Colonic mucosa (tissue), 4 donors: ENCODE results near the gene C10orf71. TPM values are rescaled to one million over a fixed set of nuclear protein-coding genes. Genes with fewer than 3 reads are reported as not detected.

ENCODE experiments used
- DNase-seq: peaks from one replicate; pipeline ENCODE4 v3.0.0-alpha.2; 2020
- H3K27ac ChIP-seq: fragments of 200-600 bp; one replicate; pipeline ENCODE4 v1.8.0; 2021
- H3K27me3 ChIP-seq: fragments of 200-600 bp; one replicate; pipeline ENCODE4 v1.8.0; 2021
- H3K36me3 ChIP-seq: fragments of 200-600 bp; one replicate; pipeline ENCODE4 v1.8.0; 2021
- H3K4me1 ChIP-seq: fragments of 200-600 bp; one replicate; pipeline ENCODE4 v1.8.0; 2021; ENCODE audit warnings: mild to moderate bottlenecking
- H3K4me3 ChIP-seq: fragments of 200-600 bp; one replicate; pipeline ENCODE4 v1.8.0; 2021
- H3K9ac ChIP-seq, 2 donors: one replicate each; pipeline ENCODE4 v1.7.0; 2013; ENCODE audit warnings: control low read depth in 2 of 2, low read depth in 2 of 2, low read length in 2 of 2
- H3K9me3 ChIP-seq: fragments of 200-600 bp; one replicate; pipeline ENCODE4 v1.8.0; 2021
- CTCF ChIP-seq: fragments of 200-600 bp; IDR thresholded peaks from one replicate; pipeline ENCODE4 v1.8.0; 2022; ENCODE audit warnings: antibody characterized with exemption, mild to moderate bottlenecking
- intact Hi-C: fragments of 100-400 bp; cut with DNase I; formaldehyde crosslinking; loops from one replicate; pipeline ENCODE4 v1.14.1; 2022
- total RNA-seq, 2 donors: library from RNA; stranded (reverse); fragmentation: NEBNext Ultra II Directional in 1 of 2; extraction: Animal tissue kit (Norgen Biotek cat#: 25700) in 1 of 2; gene quantifications; one replicate each; pipeline ENCODE4 v1.2.1, GENCODE V29; 2021
- donor health status: healthy.
- donor health status: DM: no; HTN: no; CAD: no.
- donor health status: DM: no; HTN: no; CAD: no.

The C10orf71 gene
- total RNA-seq, 2 donors from 2014 or later = not detected

GRCh38 chr10:49320191-49320590 is 21.2 kb downstream of the C10orf71 start:
- Histone ChIP-seq H3K27me3 (no peaks in the 10 kb centered on the region), H3K9me3 (no peaks in the 10 kb centered on the region), H3K27ac (no peak overlapping the region), H3K4me3 (no peak overlapping the region), H3K36me3 (no peaks in the 10 kb centered on the region), H3K9ac (no peak overlapping the region), H3K4me1 (no peaks in the 10 kb centered on the region)
- DNase-seq = no peak
- no peak for TF ChIP-seq CTCF
- intact Hi-C loops = no loop called here

GRCh38 chr10:49321021-49321420 is 22.1 kb downstream of the C10orf71 start:
- intact Hi-C loops = no loop called here
- DNase-seq = no peak
- H3K36me3 ChIP-seq = no peaks in the 10 kb centered on the region
- H3K4me1 ChIP-seq = no peaks in the 10 kb centered on the region
- H3K27me3 ChIP-seq = no peaks in the 10 kb centered on the region
- no peaks in the 10 kb centered on the region for H3K9me3 ChIP-seq
- H3K9ac ChIP-seq = no peak overlapping the region
- no peak overlapping the region for H3K4me3 ChIP-seq
- TF ChIP-seq CTCF = no peak
- no peak overlapping the region for H3K27ac ChIP-seq

- no peak overlapping the region for H3K27ac ChIP-seq
- H3K36me3 ChIP-seq = no peaks in the 10 kb centered on the region
- intact Hi-C loops = no loop called here
- no peak for TF ChIP-seq CTCF
- no peak overlapping the region for H3K4me3 ChIP-seq
- H3K9me3 ChIP-seq = no peaks in the 10 kb centered on the region
- H3K27me3 ChIP-seq = no peaks in the 10 kb centered on the region
- no peaks in the 10 kb centered on the region for H3K4me1 ChIP-seq
- H3K9ac ChIP-seq = no peak overlapping the region
- no peak for DNase-seq
Observed at GRCh38 chr10:49322371-49323170, 23.6 kb downstream of the C10orf71 start.

- H3K4me1 ChIP-seq = no peaks in the 10 kb centered on the region
- intact Hi-C loops = no loop called here
- no peak for DNase-seq
- H3K9ac ChIP-seq = no peak overlapping the region
- no peaks in the 10 kb centered on the region for H3K9me3 ChIP-seq
- TF ChIP-seq CTCF = no peak
- no peaks in the 10 kb centered on the region for H3K36me3 ChIP-seq
- H3K27me3 ChIP-seq = no peaks in the 10 kb centered on the region
- H3K4me3 ChIP-seq = no peak overlapping the region
- H3K27ac ChIP-seq = no peak overlapping the region
Observed at GRCh38 chr10:49323171-49323895, 24.4 kb downstream of the C10orf71 start.

GRCh38 chr10:49323896-49324270 is 24.9 kb downstream of the C10orf71 start:
- no peaks in the 10 kb centered on the region for H3K9me3 ChIP-seq
- H3K4me1 ChIP-seq = no peaks in the 10 kb centered on the region
- H3K36me3 ChIP-seq = no peaks in the 10 kb centered on the region
- no peak for TF ChIP-seq CTCF
- no peak overlapping the region for H3K4me3 ChIP-seq
- no peaks in the 10 kb centered on the region for H3K27me3 ChIP-seq
- no peak for DNase-seq
- no peak overlapping the region for H3K27ac ChIP-seq
- no peak overlapping the region for H3K9ac ChIP-seq
- intact Hi-C loops = no loop called here
